ENCODE measurements around the gene LSM2. TPM values are rescaled to one million over a fixed set of nuclear protein-coding genes. Genes with fewer than 3 reads are reported as not detected.

Gene LSM2
- polyA plus RNA-seq, 1 donor from 2014 or later, result 68.5 TPM

DNA sequence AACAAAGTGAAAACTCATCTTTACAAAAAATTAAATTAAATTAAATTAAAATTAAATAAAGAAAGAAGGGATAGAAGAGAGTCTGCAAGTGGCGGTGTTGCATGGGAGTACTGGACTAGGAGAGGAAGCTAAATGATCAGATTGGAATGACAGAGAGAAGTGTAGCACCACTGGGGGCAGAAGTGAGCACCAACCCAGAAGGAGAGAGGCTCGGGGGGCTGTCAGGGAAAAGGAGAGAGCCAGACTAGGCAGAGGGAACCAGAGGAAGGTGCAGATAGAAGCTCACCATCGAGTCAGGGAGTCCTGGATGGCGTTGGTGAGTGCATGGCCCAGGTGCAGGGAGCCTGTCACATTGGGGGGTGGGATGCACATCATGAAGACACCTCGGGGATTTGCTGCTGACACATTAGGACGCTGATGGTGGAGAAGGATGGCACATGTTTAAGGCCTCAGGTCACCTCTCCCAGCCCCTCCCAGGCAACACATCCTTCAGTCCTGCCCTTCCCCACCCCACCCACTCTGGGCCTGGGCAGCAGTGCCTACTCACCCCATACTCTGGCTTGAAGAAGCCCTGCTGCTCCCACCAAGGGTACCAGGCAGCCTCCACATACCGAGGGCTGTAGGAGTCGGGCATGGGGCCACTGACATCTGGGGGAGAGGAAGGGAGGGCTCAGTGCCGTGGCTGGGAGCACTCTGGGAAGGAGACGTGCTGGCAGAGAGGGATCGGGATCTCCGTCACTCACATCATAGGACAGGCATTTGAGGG, 15.3 kb downstream of the LSM2 start:
- H2AFZ ChIP-seq (ENCODE audit: low read depth, low read length), result no peak overlapping the region
- H3K9ac ChIP-seq (ENCODE audit: low read length), result no peak overlapping the region
- no peaks in the 10 kb centered on the region for H3K36me3 ChIP-seq (ENCODE audit: insufficient read depth, low read length)
- H3K79me2 ChIP-seq (replicated peaks; ENCODE audit: insufficient read depth, low read length), result peaks cover 18% of the 10 kb centered on the region
- H3K9me3 ChIP-seq (ENCODE audit: low read length), result no peaks in the 10 kb centered on the region
- no peak overlapping the region for H3K27ac ChIP-seq (ENCODE audit: low read length)
- no peak for TF ChIP-seq TAF1 (IDR thresholded peaks at IDR 0.05; ENCODE audit: low read depth)
- TF ChIP-seq EZH2 (IDR thresholded peaks at IDR 0.05; ENCODE audit: borderline replicate concordance, insufficient read depth, low read length, poor library complexity, severe bottlenecking), result no peak
- peak; percentile 52 for TF ChIP-seq SMC3 (conservative IDR thresholded peaks at IDR 0.05; ENCODE audit: poor library complexity)
- TF ChIP-seq, protein P1, sequence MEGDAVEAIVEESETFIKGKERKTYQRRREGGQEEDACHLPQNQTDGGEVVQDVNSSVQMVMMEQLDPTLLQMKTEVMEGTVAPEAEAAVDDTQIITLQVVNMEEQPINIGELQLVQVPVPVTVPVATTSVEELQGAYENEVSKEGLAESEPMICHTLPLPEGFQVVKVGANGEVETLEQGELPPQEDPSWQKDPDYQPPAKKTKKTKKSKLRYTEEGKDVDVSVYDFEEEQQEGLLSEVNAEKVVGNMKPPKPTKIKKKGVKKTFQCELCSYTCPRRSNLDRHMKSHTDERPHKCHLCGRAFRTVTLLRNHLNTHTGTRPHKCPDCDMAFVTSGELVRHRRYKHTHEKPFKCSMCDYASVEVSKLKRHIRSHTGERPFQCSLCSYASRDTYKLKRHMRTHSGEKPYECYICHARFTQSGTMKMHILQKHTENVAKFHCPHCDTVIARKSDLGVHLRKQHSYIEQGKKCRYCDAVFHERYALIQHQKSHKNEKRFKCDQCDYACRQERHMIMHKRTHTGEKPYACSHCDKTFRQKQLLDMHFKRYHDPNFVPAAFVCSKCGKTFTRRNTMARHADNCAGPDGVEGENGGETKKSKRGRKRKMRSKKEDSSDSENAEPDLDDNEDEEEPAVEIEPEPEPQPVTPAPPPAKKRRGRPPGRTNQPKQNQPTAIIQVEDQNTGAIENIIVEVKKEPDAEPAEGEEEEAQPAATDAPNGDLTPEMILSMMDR (IDR thresholded peaks at IDR 0.05; ENCODE audit: poor library complexity, severe bottlenecking), result peak; percentile 66
- no peak for TF ChIP-seq MXI1 (conservative IDR thresholded peaks at IDR 0.05; ENCODE audit: poor library complexity, severe bottlenecking)
- no peaks in the 10 kb centered on the region for H3K9me2 ChIP-seq (ENCODE audit: insufficient read depth, low read length)
- H3F3A ChIP-seq (ENCODE audit: insufficient read depth, low read length, poor library complexity, severe bottlenecking), result no peaks in the 10 kb centered on the region
- H4K20me1 ChIP-seq (ENCODE audit: insufficient read depth), result no peaks in the 10 kb centered on the region
- H3K27me3 ChIP-seq (ENCODE audit: insufficient read depth, low read depth, low read length), result no peaks in the 10 kb centered on the region
- H3K4me3 ChIP-seq (ENCODE audit: low read length), result no peak overlapping the region
- no peak overlapping the region for H3K4me2 ChIP-seq (ENCODE audit: low read length)

DNA sequence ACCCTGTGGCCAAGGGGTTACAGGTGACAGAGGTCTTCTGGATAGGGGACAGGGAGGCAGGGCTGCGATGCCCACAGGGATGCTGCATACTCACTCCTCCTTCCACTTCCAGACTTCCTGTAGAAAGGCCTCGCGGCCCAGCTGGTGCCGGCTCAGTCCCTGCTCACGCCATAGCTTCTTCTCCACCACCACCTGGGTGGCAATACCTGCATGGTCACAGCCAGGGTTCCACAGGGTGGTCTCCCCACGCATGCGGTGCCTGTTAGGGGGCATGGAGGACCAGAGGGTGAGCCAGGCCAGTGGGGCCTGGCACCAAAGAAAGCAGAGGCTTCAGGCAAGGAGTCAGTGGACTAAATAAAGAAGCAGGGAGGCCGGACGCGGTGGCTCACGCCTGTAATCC, 21.3 kb downstream of the LSM2 start:
- no peak overlapping the region for H3K4me3 ChIP-seq (ENCODE audit: low read length)
- H3K4me2 ChIP-seq (ENCODE audit: low read length), result no peak overlapping the region
- H3F3A ChIP-seq (ENCODE audit: insufficient read depth, low read length, poor library complexity, severe bottlenecking), result no peaks in the 10 kb centered on the region
- H2AFZ ChIP-seq (ENCODE audit: low read depth, low read length), result no peak overlapping the region
- no peaks in the 10 kb centered on the region for H4K20me1 ChIP-seq (ENCODE audit: insufficient read depth)
- H3K27me3 ChIP-seq (ENCODE audit: insufficient read depth, low read depth, low read length), result no peaks in the 10 kb centered on the region
- H3K9me2 ChIP-seq (ENCODE audit: insufficient read depth, low read length), result no peaks in the 10 kb centered on the region
- TF ChIP-seq TAF1 (IDR thresholded peaks at IDR 0.05; ENCODE audit: low read depth) (no peak), REST (IDR thresholded peaks at IDR 0.05; ENCODE audit: borderline replicate concordance) (no peak), MXI1 (conservative IDR thresholded peaks at IDR 0.05; ENCODE audit: poor library complexity, severe bottlenecking) (no peak)
- no peaks in the 10 kb centered on the region for H3K9me3 ChIP-seq (ENCODE audit: low read length)
- no peak overlapping the region for H3K9ac ChIP-seq (ENCODE audit: low read length)
- H3K36me3 ChIP-seq (ENCODE audit: insufficient read depth, low read length), result peaks cover 15% of the 10 kb centered on the region
- no peaks in the 10 kb centered on the region for H3K79me2 ChIP-seq (replicated peaks; ENCODE audit: insufficient read depth, low read length)
- H3K27ac ChIP-seq (ENCODE audit: low read length), result no peak overlapping the region
